Testis (tissue), 3 donors: ENCODE results near the gene YIPF1. TPM values are rescaled to one million over a fixed set of nuclear protein-coding genes. Genes with fewer than 3 reads are reported as not detected.
A peak's percentile ranks its signal among the peaks of the same experiment; 100 is the strongest.

ENCODE experiments used
- DNase-seq: peaks from one replicate; pipeline ENCODE4 v3.0.0-alpha.2; 2019
- H3K27ac ChIP-seq, 2 donors: fragments of 200-600 bp; sonication (generic); one replicate each; pipeline ENCODE4 v1.5.1; 2019
- H3K27me3 ChIP-seq: fragments of 200-600 bp; sonication (generic); one replicate; pipeline ENCODE4 v1.5.1; 2019
- H3K36me3 ChIP-seq: fragments of 200-600 bp; sonication (generic); one replicate; pipeline ENCODE4 v1.5.1; 2017; ENCODE audit warnings: low read depth; ENCODE audit errors: missing control alignments
- H3K4me1 ChIP-seq: fragments of 200-600 bp; sonication (generic); one replicate; pipeline ENCODE4 v1.5.1; 2019
- H3K4me3 ChIP-seq, 2 donors: fragments of 200-600 bp; sonication (generic); one replicate each; pipeline ENCODE4 v1.5.1; 2017 to 2019
- H3K9me3 ChIP-seq: fragments of 200-600 bp; sonication (generic); one replicate; pipeline ENCODE4 v1.5.1; 2017
- POLR2A ChIP-seq: fragments of 450-650 bp; IDR thresholded peaks from one replicate; pipeline ENCODE4 v1.6.1; 2017; ENCODE audit warnings: antibody characterized with exemption, mild to moderate bottlenecking, moderate library complexity
- WGBS, 2 donors: methylation state at CpG; one replicate each; pipeline ENCODE4 v1.1.5; 2018; 5-methylcytosine and 5-hydroxymethylcytosine counted together
- intact Hi-C: fragments of 100-400 bp; cut with DNase I; formaldehyde crosslinking; loops from one replicate; pipeline ENCODE4 v1.15.1; 2023; ENCODE audit warnings: low total_unique reads
- polyA plus RNA-seq: library from polyadenylated mRNA; stranded (reverse); fragments of 350-450 nt; fragmentation: Illumina TruSeq; extraction: RNeasy Lipid Tissue Mini Kit (QIAGEN cat#74804); gene quantifications from one replicate; pipeline ENCODE4 v1.2.3, GENCODE V29; 2014; ENCODE audit warnings: low read depth, low replicate concordance; ENCODE audit not compliant: insufficient read depth
- total RNA-seq, 2 donors: library from RNA; depleted of rRNA; stranded (reverse); fragments of >200 nt; gene quantifications; one replicate each; pipeline ENCODE4 v1.2.3, GENCODE V29; 2016
- TF ChIP-seq, protein P1 (sequence below), 3 experiments: fragments of 450-650 bp in 2 of 3; fragments of 200-600 bp in 1 of 3; sonication (generic) in 1 of 3; IDR thresholded peaks; one replicate each; pipeline ENCODE4 v1.5.1; 2016 to 2019; ENCODE audit warnings: antibody characterized with exemption in 3 of 3, mild to moderate bottlenecking in 2 of 3, moderate library complexity in 1 of 3

YIPF1 gene
- total and polyA plus RNA-seq, 3 donors from 2014 or later = 34.1 to 45.9 (median 35.9) TPM

GRCh38 chr1:53868565-53868964, 21.0 kb downstream of the YIPF1 start:
- WGBS, 2 donors = 62 to 100% methylated on average over 1 of the region's 1 CpG
- H3K27me3 ChIP-seq = no peaks in the 10 kb centered on the region
- TF ChIP-seq POLR2A = no peak
- TF ChIP-seq, protein P1, sequence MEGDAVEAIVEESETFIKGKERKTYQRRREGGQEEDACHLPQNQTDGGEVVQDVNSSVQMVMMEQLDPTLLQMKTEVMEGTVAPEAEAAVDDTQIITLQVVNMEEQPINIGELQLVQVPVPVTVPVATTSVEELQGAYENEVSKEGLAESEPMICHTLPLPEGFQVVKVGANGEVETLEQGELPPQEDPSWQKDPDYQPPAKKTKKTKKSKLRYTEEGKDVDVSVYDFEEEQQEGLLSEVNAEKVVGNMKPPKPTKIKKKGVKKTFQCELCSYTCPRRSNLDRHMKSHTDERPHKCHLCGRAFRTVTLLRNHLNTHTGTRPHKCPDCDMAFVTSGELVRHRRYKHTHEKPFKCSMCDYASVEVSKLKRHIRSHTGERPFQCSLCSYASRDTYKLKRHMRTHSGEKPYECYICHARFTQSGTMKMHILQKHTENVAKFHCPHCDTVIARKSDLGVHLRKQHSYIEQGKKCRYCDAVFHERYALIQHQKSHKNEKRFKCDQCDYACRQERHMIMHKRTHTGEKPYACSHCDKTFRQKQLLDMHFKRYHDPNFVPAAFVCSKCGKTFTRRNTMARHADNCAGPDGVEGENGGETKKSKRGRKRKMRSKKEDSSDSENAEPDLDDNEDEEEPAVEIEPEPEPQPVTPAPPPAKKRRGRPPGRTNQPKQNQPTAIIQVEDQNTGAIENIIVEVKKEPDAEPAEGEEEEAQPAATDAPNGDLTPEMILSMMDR (IDR thresholded peaks at IDR 0.05) = no peak
- DNase-seq = no peak
- intact Hi-C loops = no loop called here
- H3K27ac ChIP-seq = no peak overlapping the region
- no peaks in the 10 kb centered on the region for H3K9me3 ChIP-seq
- no peaks in the 10 kb centered on the region for H3K36me3 ChIP-seq
- no peak overlapping the region for H3K4me3 ChIP-seq
- H3K4me1 ChIP-seq = no peaks in the 10 kb centered on the region

GRCh38 chr1:53862507-53862906, 27.1 kb downstream of the YIPF1 start:
- intact Hi-C loops = no loop called here
- Histone ChIP-seq H3K36me3 (no peaks in the 10 kb centered on the region), H3K27me3 (no peaks in the 10 kb centered on the region), H3K4me3 (no peak overlapping the region), H3K27ac (no peak overlapping the region), H3K9me3 (no peaks in the 10 kb centered on the region), H3K4me1 (no peaks in the 10 kb centered on the region)
- WGBS, 2 donors = 78 to 81% methylated on average over 7 of the region's 7 CpGs
- no peak for DNase-seq
- no peak for TF ChIP-seq POLR2A
- TF ChIP-seq, protein P1 (IDR thresholded peaks at IDR 0.05) = no peak

GRCh38 chr1:53860967-53861411, 28.6 kb downstream of the YIPF1 start:
- Histone ChIP-seq H3K9me3 (no peaks in the 10 kb centered on the region), H3K27ac (no peak overlapping the region), H3K4me1 (no peaks in the 10 kb centered on the region), H3K36me3 (no peaks in the 10 kb centered on the region), H3K4me3 (no peak overlapping the region), H3K27me3 (no peaks in the 10 kb centered on the region)
- TF ChIP-seq POLR2A = no peak
- TF ChIP-seq, protein P1 (IDR thresholded peaks at IDR 0.05) = peak; percentile 26 to 53 (median 46)
- DNase-seq = peak; percentile 25
- intact Hi-C loops = no loop called here

GRCh38 chr1:53851571-53852285, 37.9 kb downstream of the YIPF1 start:
- H3K36me3 ChIP-seq = no peaks in the 10 kb centered on the region
- intact Hi-C loops = no loop called here
- no peaks in the 10 kb centered on the region for H3K9me3 ChIP-seq
- no peak for TF ChIP-seq POLR2A
- TF ChIP-seq, protein P1 (IDR thresholded peaks at IDR 0.05) = no peak
- DNase-seq = no peak
- no peaks in the 10 kb centered on the region for H3K4me1 ChIP-seq
- H3K4me3 ChIP-seq = no peak overlapping the region
- no peaks in the 10 kb centered on the region for H3K27me3 ChIP-seq
- H3K27ac ChIP-seq = no peak overlapping the region
- 87 to 88% methylated on average over 9 of the region's 9 CpGs for WGBS, 2 donors

DNA sequence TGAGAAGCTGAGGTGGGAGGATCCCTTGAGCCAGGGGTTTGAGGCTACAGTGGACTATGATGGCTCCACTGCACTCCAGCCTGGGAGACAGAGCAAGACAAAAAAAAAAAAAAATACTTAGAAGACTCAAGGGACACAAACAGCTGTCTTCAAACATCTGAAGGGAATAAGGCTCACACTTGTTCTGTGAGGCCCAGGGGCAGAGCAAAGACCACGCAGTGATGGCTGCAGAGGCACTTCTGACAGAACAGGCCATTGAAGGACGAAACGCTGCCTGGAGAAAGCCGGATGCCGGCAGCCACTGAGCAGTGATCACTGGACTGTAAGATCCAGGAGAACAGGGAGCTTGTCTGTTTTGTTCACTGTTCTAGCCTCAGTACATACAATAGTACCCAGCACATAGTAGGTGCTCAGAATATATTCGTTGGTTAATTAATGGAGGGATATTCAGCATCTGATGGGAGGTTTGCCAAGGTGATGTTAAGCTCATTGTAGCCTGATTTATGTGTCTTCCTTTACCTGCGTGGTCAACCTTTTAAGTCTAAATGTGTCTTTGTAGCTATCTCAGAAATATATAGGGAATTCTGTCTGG, 39.4 kb downstream of the YIPF1 start:
- WGBS, 2 donors = 80 to 87% methylated on average over 7 of the region's 7 CpGs

More for the DNA sequence above, 39.4 kb downstream of the YIPF1 start:
- Histone ChIP-seq H3K4me3 (no peak overlapping the region), H3K36me3 (no peaks in the 10 kb centered on the region), H3K27me3 (no peaks in the 10 kb centered on the region), H3K9me3 (no peaks in the 10 kb centered on the region), H3K27ac (no peak overlapping the region), H3K4me1 (no peaks in the 10 kb centered on the region)
- TF ChIP-seq, protein P1 (IDR thresholded peaks at IDR 0.05) = no peak
- no peak for TF ChIP-seq POLR2A
- intact Hi-C loops = no loop called here
- DNase-seq = no peak
